Keratinocyte (primary cell): ENCODE data around the gene TANK. TPM values are rescaled to one million over a fixed set of nuclear protein-coding genes. Genes with fewer than 3 reads are reported as not detected.
"Not testable (repeated sequence)": the region's sequence is repeated elsewhere in the genome, so short reads cannot be mapped to it uniquely, and the experiment has no call there.

Experiments used
- DNase-seq: peaks from one replicate; pipeline ENCODE4 v3.0.0-alpha.2; 2011; ENCODE audit warnings: low read depth, missing footprints, low spot score
- FAIRE-seq: peaks from 2 replicates; lab custom pipeline; 2011; peaks lifted over from hg19 to GRCh38; lab: Jason Lieb, UNC
- H2AFZ ChIP-seq: 2 replicates; pipeline ENCODE4 v1.6.0; 2012; ENCODE audit warnings: low read length, control low read depth, inconsistent platforms; ENCODE audit not compliant: control insufficient read depth
- H3K27ac ChIP-seq: 2 replicates; pipeline ENCODE4 v1.5.1; 2011; ENCODE audit warnings: low read length; ENCODE audit not compliant: control insufficient read depth, insufficient read depth
- H3K27me3 ChIP-seq: 3 replicates; pipeline ENCODE4 v1.6.0; 2011; ENCODE audit warnings: low read length; ENCODE audit not compliant: control insufficient read depth, insufficient read depth; ENCODE audit errors: extremely low read depth
- H3K36me3 ChIP-seq, 2 experiments: 2 replicates in 1 of 2; 3 replicates in 1 of 2; pipeline ENCODE4 v1.5.1; 2011; ENCODE audit warnings: low read length in 2 of 2, mild to moderate bottlenecking in 1 of 2; ENCODE audit not compliant: control insufficient read depth in 2 of 2, insufficient read depth in 2 of 2; ENCODE audit errors: extremely low read depth in 1 of 2
- H3K4me1 ChIP-seq: 3 replicates; pipeline ENCODE4 v1.5.1; 2011; ENCODE audit warnings: low read length; ENCODE audit not compliant: control insufficient read depth, insufficient read depth; ENCODE audit errors: extremely low read depth
- H3K4me2 ChIP-seq: 3 replicates; pipeline ENCODE4 v1.6.0; 2011; ENCODE audit warnings: low read depth, low read length; ENCODE audit not compliant: control insufficient read depth, insufficient read depth; ENCODE audit errors: extremely low read depth
- H3K4me3 ChIP-seq, 3 experiments: fragments of 200-600 bp in 1 of 3; sonication (generic) in 1 of 3; 2 replicates in 2 of 3; 3 replicates in 1 of 3; pipeline ENCODE4 v1.5.1; 2011 to 2016; ENCODE audit warnings: low read length in 3 of 3, mild to moderate bottlenecking in 3 of 3, control low read depth in 2 of 3, inconsistent platforms in 1 of 3, low read depth in 1 of 3, mixed read lengths in 1 of 3, mixed run types in 1 of 3, moderate library complexity in 1 of 3; ENCODE audit not compliant: control insufficient read depth in 2 of 3, insufficient read depth in 2 of 3; ENCODE audit errors: extremely low read depth in 1 of 3
- H3K79me2 ChIP-seq: 2 replicates; pipeline ENCODE4 v1.6.0; 2012; ENCODE audit warnings: low read length; ENCODE audit not compliant: control insufficient read depth, insufficient read depth
- H3K9ac ChIP-seq: 3 replicates; pipeline ENCODE4 v1.6.0; 2011; ENCODE audit warnings: low read length; ENCODE audit not compliant: control insufficient read depth, insufficient read depth; ENCODE audit errors: extremely low read depth
- H3K9me1 ChIP-seq: 3 replicates; pipeline ENCODE4 v1.6.0; 2011; ENCODE audit warnings: low read length; ENCODE audit not compliant: control insufficient read depth, insufficient read depth; ENCODE audit errors: extremely low read depth
- H3K9me3 ChIP-seq: 2 replicates; pipeline ENCODE4 v1.5.1; 2012; ENCODE audit warnings: low read depth, low read length; ENCODE audit not compliant: control insufficient read depth
- H4K20me1 ChIP-seq: 3 replicates; pipeline ENCODE4 v1.6.0; 2011; ENCODE audit warnings: low read length; ENCODE audit not compliant: control insufficient read depth, insufficient read depth; ENCODE audit errors: extremely low read depth
- CTCF ChIP-seq, 3 experiments: IDR thresholded peaks in 1 of 3; conservative IDR thresholded peaks in 1 of 3; optimal IDR thresholded peaks in 1 of 3; 2 replicates in 2 of 3; 3 replicates in 1 of 3; pipeline versions ENCODE3 to v1.5.1; 2011; ENCODE audit warnings: low read length in 3 of 3, mild to moderate bottlenecking in 3 of 3, moderate library complexity in 2 of 3, control low read depth in 1 of 3, inconsistent platforms in 1 of 3; ENCODE audit not compliant: insufficient read depth in 2 of 3; ENCODE audit errors: extremely low read depth in 1 of 3
- EZH2 ChIP-seq: IDR thresholded peaks from one replicate; pipeline ENCODE4 v1.6.1; 2012; ENCODE audit warnings: inconsistent platforms, mild to moderate bottlenecking, low read length, moderate library complexity
- dilution Hi-C: fragments of 300-500 bp; cut with MboI; formaldehyde crosslinking; loops from one replicate; pipeline ENCODE4 v1.7.0; 2020; ENCODE audit warnings: low sequenced_read_pairs; ENCODE audit not compliant: extremely low pct_ligation_motif_present
- polyA plus RNA-seq, 5 experiments: library from polyadenylated mRNA; depleted of rRNA in 3 of 5; stranded (reverse) in 3 of 5; stranded (forward) in 1 of 5; unstranded in 1 of 5; fragments of >200 nt; gene quantifications; 1 replicate in 1 of 5; 2 replicates in 3 of 5; 3 replicates in 1 of 5; pipeline versions ENCODE4 v1.2.1 to v1.2.3, GENCODE V29; 2011 to 2012; ENCODE audit warnings: missing spikeins in 2 of 5, low read depth in 1 of 5, low replicate concordance in 1 of 5

Gene TANK
- polyA plus RNA-seq, 1 donor (not counting 4 experiments of a cell fraction or from before 2014, with no cell fraction given) = 47.2 TPM

GRCh38 chr2:161131804-161132203 is 28.4 kb upstream of the TANK start:
- Histone ChIP-seq H4K20me1 (no peaks in the 10 kb centered on the region), H3K9me1 (no peaks in the 10 kb centered on the region), H3K27ac (no peak overlapping the region), H3K36me3 (no peaks in the 10 kb centered on the region), H3K4me3 (no peak overlapping the region), H3K79me2 (no peaks in the 10 kb centered on the region), H3K9me3 (no peaks in the 10 kb centered on the region), H2AFZ (no peak overlapping the region), H3K4me1 (peaks cover 14% of the 10 kb centered on the region), H3K27me3 (no peaks in the 10 kb centered on the region), H3K4me2 (no peak overlapping the region), H3K9ac (no peak overlapping the region)
- dilution Hi-C loops = no loop called here
- FAIRE-seq (no peak), DNase-seq (no peak)
- TF ChIP-seq EZH2 = no peak
- no peak for TF ChIP-seq CTCF (optimal IDR thresholded peaks at IDR 0.05 in 1 of 3, IDR thresholded peaks at IDR 0.05 in 1 of 3, conservative IDR thresholded peaks at IDR 0.05 in 1 of 3; ENCODE audit: extremely low read depth in 1 of 3, insufficient read depth in 2 of 3, low read length in 3 of 3)

DNA sequence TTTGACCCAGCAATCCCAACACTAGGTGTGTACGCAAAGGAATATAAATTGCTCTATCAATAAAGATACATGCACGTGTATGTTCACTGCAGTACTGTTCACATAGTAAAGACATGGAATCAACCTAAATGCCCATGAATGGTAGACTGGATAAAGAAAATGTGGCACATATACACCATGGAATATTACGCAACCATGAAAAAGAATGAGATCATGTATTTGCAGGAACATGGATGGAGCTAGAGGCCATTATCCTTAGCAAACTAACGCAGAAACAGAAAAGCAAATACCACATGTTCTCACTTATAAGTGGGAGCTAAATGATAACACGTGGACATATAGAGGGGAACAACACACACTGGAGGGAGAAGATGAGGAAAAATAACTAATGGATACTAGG is 27.8 kb upstream of the TANK start:
- H3K79me2 ChIP-seq, H3K36me3 ChIP-seq, dilution Hi-C loops, H3K9me1 ChIP-seq, H4K20me1 ChIP-seq, H3K4me2 ChIP-seq, H3K27ac ChIP-seq, FAIRE-seq, DNase-seq, H3K9me3 ChIP-seq, H3K9ac ChIP-seq, H3K27me3 ChIP-seq, H3K4me3 ChIP-seq, H2AFZ ChIP-seq: not testable (repeated sequence)
- peaks cover 14% of the 10 kb centered on the region for H3K4me1 ChIP-seq

- Histone ChIP-seq H2AFZ (no peak overlapping the region), H3K4me3 (no peak overlapping the region), H3K27ac (no peak overlapping the region), H3K9me3 (no peaks in the 10 kb centered on the region), H3K9me1 (no peaks in the 10 kb centered on the region), H3K4me1 (peaks cover 14% of the 10 kb centered on the region), H3K79me2 (no peaks in the 10 kb centered on the region), H3K36me3 (no peaks in the 10 kb centered on the region), H3K27me3 (no peaks in the 10 kb centered on the region), H4K20me1 (no peaks in the 10 kb centered on the region), H3K9ac (no peak overlapping the region), H3K4me2 (no peak overlapping the region)
- DNase-seq (no peak), FAIRE-seq (no peak)
- TF ChIP-seq CTCF (optimal IDR thresholded peaks at IDR 0.05 in 1 of 3, IDR thresholded peaks at IDR 0.05 in 1 of 3, conservative IDR thresholded peaks at IDR 0.05 in 1 of 3; ENCODE audit: extremely low read depth in 1 of 3, insufficient read depth in 2 of 3, low read length in 3 of 3) (no peak), EZH2 (no peak)
- dilution Hi-C loops = no loop called here
Observed at GRCh38 chr2:161133366-161133765, 26.9 kb upstream of the TANK start.
